Measurements from ENCODE around the gene GRAMD2B.
"Not testable (repeated sequence)": the region's sequence is repeated elsewhere in the genome, so short reads cannot be mapped to it uniquely, and the experiment has no call there.

The GRAMD2B gene

GRCh38 chr5:126435261-126435660 lies 12.1 kb downstream of the GRAMD2B start:
- Mint-ChIP-seq H3K4me3 (no peak overlapping the region), H3K27me3 (no peaks in the 10 kb centered on the region), H3K27ac (no peak overlapping the region), H3K4me1 (peaks cover 18% of the 10 kb centered on the region), H3K9me3 (no peaks in the 10 kb centered on the region)
- DNase-seq (no peak), ATAC-seq (no peak)

- no peak overlapping the region for H3K27ac Mint-ChIP-seq
- no peaks in the 10 kb centered on the region for H3K27me3 Mint-ChIP-seq
- ATAC-seq = no peak
- H3K4me1 Mint-ChIP-seq = peaks cover 18% of the 10 kb centered on the region
- no peaks in the 10 kb centered on the region for H3K9me3 Mint-ChIP-seq
- no peak overlapping the region for H3K4me3 Mint-ChIP-seq
- DNase-seq = no peak
Observed at GRCh38 chr5:126435714-126436113, 12.5 kb downstream of the GRAMD2B start.

- DNase-seq = no peak
- Mint-ChIP-seq H3K4me1 (peaks cover 19% of the 10 kb centered on the region), H3K27ac (no peak overlapping the region), H3K27me3 (no peaks in the 10 kb centered on the region), H3K4me3 (peak overlapping the region in 1 of 2 donors; percentile 58), H3K9me3 (no peaks in the 10 kb centered on the region)
- ATAC-seq = no peak
Observed at GRCh38 chr5:126437721-126438120, 14.5 kb downstream of the GRAMD2B start.

DNA sequence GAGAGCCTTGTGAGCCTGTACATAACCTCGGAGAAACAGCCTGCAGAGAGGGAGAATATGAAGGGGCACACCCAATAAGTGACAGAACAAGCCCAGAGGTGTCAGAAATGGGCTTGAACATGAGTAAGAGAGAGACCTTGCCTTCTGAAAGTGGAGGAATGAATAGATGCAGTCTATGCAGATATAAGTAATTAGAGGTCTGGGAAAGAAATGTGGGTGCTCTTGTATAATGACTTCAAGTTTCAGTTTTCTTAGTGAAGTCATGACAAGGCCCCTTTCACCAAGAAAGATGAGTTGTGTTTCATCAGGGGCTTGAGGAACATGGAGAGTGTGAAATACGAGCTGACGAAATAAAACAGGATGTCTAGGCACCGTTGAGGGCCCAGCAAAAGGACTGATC lies 15.1 kb downstream of the GRAMD2B start:
- ATAC-seq (peak; percentile 98), DNase-seq (peak in 1 of 2 donors; percentile 28)
- peak overlapping the region; percentile 0 to 58 for H3K4me3 Mint-ChIP-seq
- H3K4me1 Mint-ChIP-seq = peaks cover 24% of the 10 kb centered on the region
- no peaks in the 10 kb centered on the region for H3K9me3 Mint-ChIP-seq
- peak overlapping the region in 1 of 2 donors; percentile 49 for H3K27ac Mint-ChIP-seq
- H3K27me3 Mint-ChIP-seq = no peaks in the 10 kb centered on the region

DNA sequence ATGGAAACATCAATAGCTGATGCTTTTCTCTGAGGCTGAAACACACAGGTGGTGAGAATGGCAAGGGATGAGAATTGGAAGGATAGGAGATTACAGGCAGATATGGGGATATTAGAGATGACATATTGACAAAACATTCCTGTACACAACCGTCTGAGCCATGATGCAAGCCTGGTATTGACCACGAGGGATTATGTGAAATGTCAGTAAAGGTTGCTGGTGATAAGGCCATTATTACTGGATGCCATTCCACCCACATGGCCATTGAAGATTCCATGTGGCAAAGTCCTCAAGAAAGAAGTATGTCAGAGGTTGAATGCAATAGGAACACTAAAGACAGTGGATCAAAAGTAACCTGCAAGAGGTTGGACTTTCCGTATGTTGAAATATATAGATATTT lies 15.7 kb downstream of the GRAMD2B start:
- Mint-ChIP-seq H3K9me3 (no peaks in the 10 kb centered on the region), H3K4me3 (peak overlapping the region in 1 of 2 donors; percentile 58), H3K27ac (peak overlapping the region in 1 of 2 donors; percentile 49), H3K27me3 (no peaks in the 10 kb centered on the region), H3K4me1 (peaks cover 30% of the 10 kb centered on the region)
- no peak for DNase-seq
- ATAC-seq = no peak

DNA sequence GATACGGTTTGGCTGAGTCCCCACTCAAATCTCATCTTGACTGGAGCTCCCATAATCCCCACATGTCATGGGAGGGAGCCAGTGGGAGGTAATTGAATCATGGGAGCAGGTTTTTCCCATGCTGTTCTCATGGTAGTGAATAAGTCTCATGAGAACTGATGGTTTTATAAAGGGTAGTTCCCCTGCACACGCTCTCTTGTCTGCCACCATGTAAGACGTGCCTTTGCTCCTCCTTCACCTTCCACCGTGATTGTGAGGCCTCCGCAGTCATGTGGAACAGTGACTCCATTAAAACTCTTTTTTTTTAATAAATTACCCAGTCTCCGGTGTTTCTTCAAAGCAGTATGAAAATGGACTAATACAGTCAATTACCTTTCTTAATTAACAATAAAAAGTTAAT lies 16.5 kb downstream of the GRAMD2B start:
- H3K4me3 Mint-ChIP-seq, ATAC-seq, DNase-seq, H3K27me3 Mint-ChIP-seq, H3K9me3 Mint-ChIP-seq, H3K27ac Mint-ChIP-seq: not testable (repeated sequence)
- H3K4me1 Mint-ChIP-seq = peaks cover 39% of the 10 kb centered on the region

- ATAC-seq (no peak), DNase-seq (no peak)
- Mint-ChIP-seq H3K27me3 (no peaks in the 10 kb centered on the region), H3K4me3 (no peak overlapping the region), H3K4me1 (peaks cover 54% of the 10 kb centered on the region), H3K9me3 (no peaks in the 10 kb centered on the region), H3K27ac (peak overlapping the region in 1 of 2 donors; percentile 23)
Observed at GRCh38 chr5:126441230-126441629, 18.0 kb downstream of the GRAMD2B start.

- Mint-ChIP-seq H3K9me3 (no peaks in the 10 kb centered on the region), H3K27me3 (no peaks in the 10 kb centered on the region), H3K4me3 (peak overlapping the region; percentile 27 to 43), H3K4me1 (peaks cover 59% of the 10 kb centered on the region), H3K27ac (peak overlapping the region in 1 of 2 donors; percentile 1)
- DNase-seq (peak in 1 of 2 donors; percentile 32), ATAC-seq (peak; percentile 75)
Observed at GRCh38 chr5:126443374-126443851, 20.2 kb downstream of the GRAMD2B start.

- H3K4me3 Mint-ChIP-seq = no peak overlapping the region
- H3K9me3 Mint-ChIP-seq = no peaks in the 10 kb centered on the region
- ATAC-seq = no peak
- no peaks in the 10 kb centered on the region for H3K27me3 Mint-ChIP-seq
- no peak overlapping the region for H3K27ac Mint-ChIP-seq
- no peak for DNase-seq
- H3K4me1 Mint-ChIP-seq = peaks cover 60% of the 10 kb centered on the region
Observed at GRCh38 chr5:126444137-126444536, 20.9 kb downstream of the GRAMD2B start.

- DNase-seq (no peak), ATAC-seq (no peak)
- H3K27ac Mint-ChIP-seq = no peak overlapping the region
- peaks cover 74% of the 10 kb centered on the region for H3K4me1 Mint-ChIP-seq
- peak overlapping the region; percentile 18 to 24 for H3K4me3 Mint-ChIP-seq
- no peaks in the 10 kb centered on the region for H3K9me3 Mint-ChIP-seq
- H3K27me3 Mint-ChIP-seq = no peaks in the 10 kb centered on the region
Observed at GRCh38 chr5:126445502-126446174, 22.4 kb downstream of the GRAMD2B start.

GRCh38 chr5:126446498-126447224 lies 23.5 kb downstream of the GRAMD2B start:
- peak; percentile 30 to 73 for DNase-seq
- peaks cover 84% of the 10 kb centered on the region for H3K4me1 Mint-ChIP-seq
- H3K4me3 Mint-ChIP-seq = peak overlapping the region; percentile 24 to 35

GRCh38 chr5:126448720-126449119 lies 25.5 kb downstream of the GRAMD2B start:
- H3K27me3 Mint-ChIP-seq = no peaks in the 10 kb centered on the region
- peaks cover 94% of the 10 kb centered on the region for H3K4me1 Mint-ChIP-seq
- H3K27ac Mint-ChIP-seq = no peak overlapping the region
- H3K4me3 Mint-ChIP-seq = peak overlapping the region; percentile 1 to 42
- DNase-seq (no peak), ATAC-seq (no peak)
- no peaks in the 10 kb centered on the region for H3K9me3 Mint-ChIP-seq

More at GRCh38 chr5:126446498-126447224, 23.5 kb downstream of the GRAMD2B start:
- Mint-ChIP-seq H3K27me3 (no peaks in the 10 kb centered on the region), H3K27ac (peak overlapping the region in 1 of 2 donors; percentile 70), H3K9me3 (no peaks in the 10 kb centered on the region)
- peak; percentile 76 for ATAC-seq

DNA sequence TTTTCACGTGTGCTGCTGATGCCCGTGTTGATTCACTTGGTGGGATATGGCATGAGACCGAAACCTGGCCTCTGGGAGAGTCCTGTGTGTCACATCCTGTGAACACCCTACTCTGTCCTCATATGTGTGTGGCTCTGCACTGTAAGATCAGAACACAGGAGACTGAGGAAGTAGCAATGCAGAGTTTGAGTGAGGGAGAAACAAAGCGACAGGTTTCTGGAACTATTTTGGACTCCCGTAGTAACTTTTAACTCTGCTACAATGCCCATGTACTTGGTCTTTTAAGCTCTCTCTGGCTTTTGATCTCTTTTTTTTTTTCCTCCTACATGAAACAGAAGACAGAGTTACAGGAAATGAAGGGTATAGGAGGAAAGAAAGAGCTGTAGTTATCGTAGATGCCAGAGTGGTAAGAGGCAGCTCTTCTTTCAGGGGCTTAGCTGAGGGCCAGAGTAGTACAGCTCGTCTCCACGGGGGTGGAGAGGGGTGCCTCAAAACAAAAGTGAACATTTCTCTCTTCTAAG lies 26.6 kb downstream of the GRAMD2B start:
- Mint-ChIP-seq H3K9me3 (no peaks in the 10 kb centered on the region), H3K27me3 (no peaks in the 10 kb centered on the region), H3K4me3 (peak overlapping the region; percentile 93 to 98), H3K27ac (peak overlapping the region; percentile 99), H3K4me1 (peaks cover 88% of the 10 kb centered on the region)
- DNase-seq (peak; percentile 48 to 74), ATAC-seq (peak; percentile 94)

DNA sequence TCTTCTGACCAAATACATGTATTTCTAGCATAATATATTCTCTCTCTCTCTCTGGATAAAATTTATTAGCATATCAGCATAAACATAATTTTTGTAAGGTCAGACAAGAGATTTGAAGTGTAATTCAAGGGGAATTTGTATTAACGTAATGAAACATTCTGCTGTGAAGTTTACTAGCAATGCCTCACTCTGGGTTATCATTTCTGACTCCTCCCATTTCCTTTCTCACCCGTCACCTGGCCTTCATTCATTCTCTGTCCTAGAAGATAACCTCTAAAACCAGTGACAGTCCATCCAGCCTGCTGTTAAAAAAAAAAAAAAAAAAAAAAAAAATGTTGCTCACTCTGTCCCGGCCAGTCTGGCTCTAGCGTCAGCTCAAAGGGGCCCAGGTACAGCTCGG lies 27.1 kb downstream of the GRAMD2B start:
- H3K4me3 Mint-ChIP-seq = peak overlapping the region; percentile 93 to 98
- peak in 1 of 2 donors; percentile 31 for DNase-seq
- H3K27ac Mint-ChIP-seq = peak overlapping the region; percentile 99
- H3K27me3 Mint-ChIP-seq = no peaks in the 10 kb centered on the region
- H3K9me3 Mint-ChIP-seq = no peaks in the 10 kb centered on the region
- ATAC-seq = peak; percentile 58
- H3K4me1 Mint-ChIP-seq = peaks cover 88% of the 10 kb centered on the region

- H3K4me3 Mint-ChIP-seq = peak overlapping the region; percentile 93 to 98
Observed at GRCh38 chr5:126450907-126451306, 27.7 kb downstream of the GRAMD2B start.

GRCh38 chr5:126452477-126452876 lies 29.3 kb downstream of the GRAMD2B start:
- DNase-seq (no peak), ATAC-seq (no peak)
- H3K4me1 Mint-ChIP-seq = peaks cover 71% of the 10 kb centered on the region
- no peaks in the 10 kb centered on the region for H3K27me3 Mint-ChIP-seq
- H3K27ac Mint-ChIP-seq = no peak overlapping the region
- peak overlapping the region in 1 of 2 donors; percentile 9 for H3K4me3 Mint-ChIP-seq
- H3K9me3 Mint-ChIP-seq = no peaks in the 10 kb centered on the region

More at GRCh38 chr5:126450907-126451306, 27.7 kb downstream of the GRAMD2B start:
- DNase-seq (no peak), ATAC-seq (no peak)
- Mint-ChIP-seq H3K9me3 (no peaks in the 10 kb centered on the region), H3K27ac (peak overlapping the region in 1 of 2 donors; percentile 60), H3K27me3 (no peaks in the 10 kb centered on the region), H3K4me1 (peaks cover 86% of the 10 kb centered on the region)

All from stimulated activated naive CD8-positive, alpha-beta T cell treated with anti-CD3 and anti-CD28 coated beads, Interleukin-15, amount 100 ng/mL, for 72 hours (primary cell).